IMR-90 (cell line): Measurements from ENCODE around the gene SLC6A6.

ENCODE experiments used
- BHLHE40 ChIP-seq: fragments of 150-350 bp; IDR thresholded peaks from 2 replicates; pipeline ENCODE4 v1.6.1; 2016; ENCODE audit warnings: mild to moderate bottlenecking, low read depth, low read length
- CEBPB ChIP-seq: IDR thresholded peaks from 2 replicates; pipeline ENCODE4 v1.6.1; 2012; ENCODE audit warnings: low read depth, low read length, improper control_type of control experiment
- CHD1 ChIP-seq: IDR thresholded peaks from 2 replicates; pipeline ENCODE4 v1.6.1; 2012; ENCODE audit warnings: low read depth, low read length, improper control_type of control experiment
- CTCF ChIP-seq: conservative IDR thresholded peaks from 2 replicates; pipeline ENCODE4 v1.5.1; 2012; ENCODE audit warnings: mild to moderate bottlenecking, low read depth, low read length, improper control_type of control experiment
- FOS ChIP-seq: fragments of 150-350 bp; IDR thresholded peaks from 2 replicates; pipeline ENCODE4 v1.6.1; 2016; ENCODE audit warnings: low read depth, low read length
- MAZ ChIP-seq: IDR thresholded peaks from 2 replicates; pipeline ENCODE4 v1.6.1; 2012; ENCODE audit warnings: low read depth, mild to moderate bottlenecking, low read length, improper control_type of control experiment, moderate library complexity, borderline replicate concordance
- MXI1 ChIP-seq: IDR thresholded peaks from 2 replicates; pipeline ENCODE4 v1.6.1; 2012; ENCODE audit warnings: low read depth, mild to moderate bottlenecking, low read length, moderate library complexity, borderline replicate concordance
- POLR2A ChIP-seq: IDR thresholded peaks from 2 replicates; pipeline ENCODE4 v1.6.1; 2012; ENCODE audit warnings: mild to moderate bottlenecking, low read depth, low read length
- RAD21 ChIP-seq: IDR thresholded peaks from 2 replicates; pipeline ENCODE4 v1.6.1; 2012; ENCODE audit warnings: low read length, improper control_type of control experiment
- RCOR1 ChIP-seq: IDR thresholded peaks from 2 replicates; pipeline ENCODE4 v1.6.1; 2012; ENCODE audit warnings: mild to moderate bottlenecking, low read length, improper control_type of control experiment; ENCODE audit not compliant: insufficient replicate concordance
- RFX5 ChIP-seq: IDR thresholded peaks from 2 replicates; pipeline ENCODE4 v1.8.0; 2012; ENCODE audit warnings: low read depth, mild to moderate bottlenecking, low read length, moderate library complexity
- SMC3 ChIP-seq: fragments of 150-350 bp; IDR thresholded peaks from 2 replicates; pipeline ENCODE4 v1.6.1; 2016; ENCODE audit warnings: low read depth, mild to moderate bottlenecking, antibody characterized with exemption, low read length, moderate library complexity

DNA sequence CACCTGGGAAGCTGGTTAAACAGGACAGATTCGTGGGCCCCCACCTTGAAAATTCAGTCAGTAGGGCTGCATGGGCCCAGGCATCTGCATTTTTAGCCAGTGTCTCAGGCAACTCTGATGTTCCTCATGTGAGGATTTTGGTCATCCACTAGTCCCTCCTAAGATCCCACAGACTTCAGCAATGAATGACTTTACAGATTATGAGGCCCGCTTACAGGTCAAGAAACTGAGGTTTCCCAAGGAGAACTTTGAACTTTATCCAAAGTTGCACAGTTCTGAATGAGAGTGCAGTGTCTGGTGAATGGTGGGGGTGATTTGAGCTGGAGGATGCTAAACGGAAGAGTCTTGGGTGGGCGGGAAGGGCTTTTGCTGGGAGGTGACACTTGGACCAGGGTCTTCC, 27.2 kb downstream of the SLC6A6 start:
- no peak for TF ChIP-seq POLR2A
- no peak for TF ChIP-seq BHLHE40
- TF ChIP-seq CHD1 = no peak
- TF ChIP-seq CTCF = no peak
- TF ChIP-seq CEBPB = no peak
- TF ChIP-seq RCOR1 = no peak
- TF ChIP-seq RAD21 = no peak
- TF ChIP-seq SMC3 = no peak
- TF ChIP-seq MAZ = no peak
- TF ChIP-seq MXI1 = no peak
- no peak for TF ChIP-seq RFX5
- no peak for TF ChIP-seq FOS
